RWPE2 (cell line): ENCODE measurements around the gene HOXC10.
A peak's percentile ranks its signal among the peaks of the same experiment; 100 is the strongest.

ENCODE experiments used
- ATAC-seq: fragments of 200-7000 bp; cut with Tn5 transposase; 3 replicates; pipeline ENCODE4 v1.9.1; 2021; ENCODE audit warnings: low read depth
- DNase-seq: peaks from one replicate; pipeline ENCODE4 v3.0.0-alpha.2; 2020; ENCODE audit warnings: low spot score
- H3K27ac ChIP-seq: fragments of 450-650 bp; 2 replicates; pipeline ENCODE4 v1.5.1; 2017; ENCODE audit warnings: mild to moderate bottlenecking; ENCODE audit not compliant: poor library complexity, severe bottlenecking
- H3K27me3 ChIP-seq: fragments of 250-450 bp; sonication (Bioruptor Pico); 2 replicates; pipeline ENCODE4 v1.5.1; 2021; ENCODE audit warnings: mild to moderate bottlenecking, moderate library complexity; ENCODE audit not compliant: insufficient read depth, poor library complexity, severe bottlenecking
- H3K36me3 ChIP-seq: fragments of 250-450 bp; sonication (Bioruptor Pico); 2 replicates; pipeline ENCODE4 v1.5.1; 2020; ENCODE audit warnings: low read depth, mild to moderate bottlenecking, moderate library complexity
- H3K4me1 ChIP-seq: fragments of 250-450 bp; sonication (Bioruptor Pico); 2 replicates; pipeline ENCODE4 v1.5.1; 2021; ENCODE audit warnings: mild to moderate bottlenecking, moderate library complexity; ENCODE audit not compliant: insufficient read depth, poor library complexity, severe bottlenecking
- H3K4me3 ChIP-seq: fragments of 250-450 bp; sonication (Bioruptor Pico); 2 replicates; pipeline ENCODE4 v1.5.1; 2021; ENCODE audit warnings: mild to moderate bottlenecking, moderate library complexity; ENCODE audit not compliant: severe bottlenecking
- H3K9me3 ChIP-seq: fragments of 250-450 bp; sonication (Bioruptor Pico); 2 replicates; pipeline ENCODE4 v1.5.1; 2021; ENCODE audit warnings: mild to moderate bottlenecking, moderate library complexity; ENCODE audit not compliant: severe bottlenecking
- CTCF ChIP-seq: fragments of 450-650 bp; IDR thresholded peaks from one replicate; pipeline ENCODE4 v1.5.1; 2017; ENCODE audit warnings: mild to moderate bottlenecking, moderate library complexity; ENCODE audit not compliant: poor library complexity, severe bottlenecking

HOXC10 gene

GRCh38 chr12:54027442-54027786 is 42.5 kb downstream of the HOXC10 start:
- Histone ChIP-seq H3K36me3 (no peaks in the 10 kb centered on the region), H3K4me3 (no peak overlapping the region)

GRCh38 chr12:54028314-54029201 is 43.6 kb downstream of the HOXC10 start, which contains the start of gene HOXC6:
Gene HOXC6, plus strand, starts transcription at chr12:54028440. Its CDS starts 82 bp downstream, at chr12:54028522.
- H3K4me3 ChIP-seq: peak within 1 kb of the TSS; percentile 19
- H3K27me3 ChIP-seq: peaks cover 93% of the 10 kb centered on the region
- no peak for TF ChIP-seq CTCF
- no peaks in the 10 kb centered on the region for H3K4me1 ChIP-seq
- no peaks in the 10 kb centered on the region for H3K9me3 ChIP-seq
- peak; percentile 50 for ATAC-seq
- H3K27ac ChIP-seq: no peak within 1 kb of the TSS
- no peaks in the 10 kb centered on the region for H3K36me3 ChIP-seq
- DNase-seq: no peak

More at GRCh38 chr12:54027442-54027786, 42.5 kb downstream of the HOXC10 start:
- DNase-seq: no peak
- no peak overlapping the region for H3K27ac ChIP-seq
- peaks cover 93% of the 10 kb centered on the region for H3K27me3 ChIP-seq
- H3K9me3 ChIP-seq: no peaks in the 10 kb centered on the region
- TF ChIP-seq CTCF: no peak
- H3K4me1 ChIP-seq: no peaks in the 10 kb centered on the region
- ATAC-seq: no peak

DNA sequence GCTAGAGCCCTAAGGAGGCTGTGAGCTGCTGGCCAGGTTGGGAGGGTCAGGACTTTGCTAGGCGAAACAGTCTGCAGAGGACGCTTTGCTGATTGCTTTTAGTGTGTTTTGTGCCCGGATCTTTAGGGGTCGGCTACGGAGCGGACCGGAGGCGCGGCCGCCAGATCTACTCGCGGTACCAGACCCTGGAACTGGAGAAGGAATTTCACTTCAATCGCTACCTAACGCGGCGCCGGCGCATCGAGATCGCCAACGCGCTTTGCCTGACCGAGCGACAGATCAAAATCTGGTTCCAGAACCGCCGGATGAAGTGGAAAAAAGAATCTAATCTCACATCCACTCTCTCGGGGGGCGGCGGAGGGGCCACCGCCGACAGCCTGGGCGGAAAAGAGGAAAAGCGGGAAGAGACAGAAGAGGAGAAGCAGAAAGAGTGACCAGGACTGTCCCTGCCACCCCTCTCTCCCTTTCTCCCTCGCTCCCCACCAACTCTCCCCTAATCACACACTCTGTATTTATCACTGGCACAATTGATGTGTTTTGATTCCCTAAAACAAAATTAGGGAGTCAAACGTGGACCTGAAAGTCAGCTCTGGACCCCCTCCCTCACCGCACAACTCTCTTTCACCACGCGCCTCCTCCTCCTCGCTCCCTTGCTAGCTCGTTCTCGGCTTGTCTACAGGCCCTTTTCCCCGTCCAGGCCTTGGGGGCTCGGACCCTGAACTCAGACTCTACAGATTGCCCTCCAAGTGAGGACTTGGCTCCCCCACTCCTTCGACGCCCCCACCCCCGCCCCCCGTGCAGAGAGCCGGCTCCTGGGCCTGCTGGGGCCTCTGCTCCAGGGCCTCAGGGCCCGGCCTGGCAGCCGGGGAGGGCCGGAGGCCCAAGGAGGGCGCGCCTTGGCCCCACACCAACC is 44.8 kb downstream of the HOXC10 start:
- peak overlapping the region; percentile 7 for H3K4me3 ChIP-seq
- H3K4me1 ChIP-seq: no peaks in the 10 kb centered on the region
- no peaks in the 10 kb centered on the region for H3K9me3 ChIP-seq
- ATAC-seq (no peak), DNase-seq (no peak)
- H3K27me3 ChIP-seq: peaks cover 94% of the 10 kb centered on the region
- no peak for TF ChIP-seq CTCF
- no peak overlapping the region for H3K27ac ChIP-seq
- no peaks in the 10 kb centered on the region for H3K36me3 ChIP-seq

- DNase-seq: no peak
- no peaks in the 10 kb centered on the region for H3K9me3 ChIP-seq
- no peaks in the 10 kb centered on the region for H3K4me1 ChIP-seq
- ATAC-seq: no peak
- peaks cover 94% of the 10 kb centered on the region for H3K27me3 ChIP-seq
- TF ChIP-seq CTCF: no peak
- no peaks in the 10 kb centered on the region for H3K36me3 ChIP-seq
- no peak overlapping the region for H3K27ac ChIP-seq
- no peak overlapping the region for H3K4me3 ChIP-seq
Measured at GRCh38 chr12:54030442-54030801, 45.5 kb downstream of the HOXC10 start.
